Measurements from ENCODE around the gene TEDC2.
A peak's percentile ranks its signal among the peaks of the same experiment; 100 is the strongest.

TEDC2 gene

GRCh38 chr16:2466667-2467527 lies 7.0 kb downstream of the TEDC2 start:
- no peaks in the 10 kb centered on the region for H3K9me3 ChIP-seq (ENCODE audit: control extremely low read depth in 1 of 5, control insufficient read depth in 4 of 5, insufficient read depth in 2 of 5, low read depth in 1 of 5, low read length in 4 of 5)
- peaks cover 0 to 36% (median 17%) of the 10 kb centered on the region in 5 experiments for H3K27me3 ChIP-seq (replicated peaks in 2 of 5; ENCODE audit: control insufficient read depth in 4 of 5, insufficient read depth in 5 of 5, low read length in 4 of 5)
- peaks cover 0 to 10% (median 2%) of the 10 kb centered on the region in 4 experiments for H3K36me3 ChIP-seq (ENCODE audit: control insufficient read depth in 4 of 4, insufficient read depth in 4 of 4, low read length in 3 of 4)
- 80% methylated on average over 26 of the region's 29 CpGs for WGBS (ENCODE audit: insufficient coverage)
- peaks cover 0 to 42% (median 32%) of the 10 kb centered on the region in 4 experiments for H3K4me1 ChIP-seq (ENCODE audit: control extremely low read depth in 1 of 4, control insufficient read depth in 4 of 4, insufficient read depth in 4 of 4, low read length in 3 of 4)
- no peak overlapping the region for H3K27ac ChIP-seq (ENCODE audit: insufficient read depth in 1 of 2, low read depth in 1 of 2, low read length in 2 of 2, poor library complexity in 1 of 2, severe bottlenecking in 2 of 2)
- DNase-seq: peak in 1 of 3 donors; percentile 17
- POLR2A ChIA-PET: no interaction called here
- CTCF ChIA-PET: interaction anchor here (1.0 kb wide), 1 partner anchor 21 kb away, joined by 3 read pairs; no protein-coding TSS in a partner anchor
- peak overlapping the region in 2 of 7 experiments; percentile 59 to 74 for H3K4me3 ChIP-seq (ENCODE audit: control insufficient read depth in 1 of 7, extremely low read depth in 1 of 7, insufficient read depth in 4 of 7, low read depth in 2 of 7, low read length in 6 of 7)

GRCh38 chr16:2467528-2468232 lies 7.8 kb downstream of the TEDC2 start:
- Histone ChIP-seq H3K27ac (ENCODE audit: insufficient read depth in 1 of 2, low read depth in 1 of 2, low read length in 2 of 2, poor library complexity in 1 of 2, severe bottlenecking in 2 of 2) (no peak overlapping the region), H3K27me3 (replicated peaks in 2 of 5; ENCODE audit: control insufficient read depth in 4 of 5, insufficient read depth in 5 of 5, low read length in 4 of 5) (peaks cover 0 to 43% (median 17%) of the 10 kb centered on the region in 5 experiments), H3K36me3 (ENCODE audit: control insufficient read depth in 4 of 4, insufficient read depth in 4 of 4, low read length in 3 of 4) (peaks cover 0 to 5% (median 0%) of the 10 kb centered on the region in 4 experiments), H3K9me3 (ENCODE audit: control extremely low read depth in 1 of 5, control insufficient read depth in 4 of 5, insufficient read depth in 2 of 5, low read depth in 1 of 5, low read length in 4 of 5) (no peaks in the 10 kb centered on the region), H3K4me1 (ENCODE audit: control extremely low read depth in 1 of 4, control insufficient read depth in 4 of 4, insufficient read depth in 4 of 4, low read length in 3 of 4) (peaks cover 0 to 45% (median 35%) of the 10 kb centered on the region in 4 experiments), H3K4me3 (ENCODE audit: control insufficient read depth in 1 of 7, extremely low read depth in 1 of 7, insufficient read depth in 4 of 7, low read depth in 2 of 7, low read length in 6 of 7) (peak overlapping the region; percentile 17 to 74 (median 59))
- CTCF ChIA-PET: interaction anchor here (1.0 to 2.8 kb wide), 4 partner anchors 16 to 31 kb away, joined by 3 to 7 read pairs (median 5); no protein-coding TSS in a partner anchor
- WGBS (ENCODE audit: insufficient coverage): 1% methylated on average over 70 of the region's 80 CpGs
- POLR2A ChIA-PET: no interaction called here
- peak in 2 of 3 donors; percentile 40 to 46 for DNase-seq

- Histone ChIP-seq H3K36me3 (ENCODE audit: control insufficient read depth in 4 of 4, insufficient read depth in 4 of 4, low read length in 3 of 4) (peaks cover 0 to 3% (median 0%) of the 10 kb centered on the region in 4 experiments), H3K4me1 (ENCODE audit: control extremely low read depth in 1 of 4, control insufficient read depth in 4 of 4, insufficient read depth in 4 of 4, low read length in 3 of 4) (peaks cover 0 to 50% (median 40%) of the 10 kb centered on the region in 4 experiments), H3K4me3 (ENCODE audit: control insufficient read depth in 1 of 7, extremely low read depth in 1 of 7, insufficient read depth in 4 of 7, low read depth in 2 of 7, low read length in 6 of 7) (peak overlapping the region; percentile 17 to 74 (median 59)), H3K27ac (ENCODE audit: insufficient read depth in 1 of 2, low read depth in 1 of 2, low read length in 2 of 2, poor library complexity in 1 of 2, severe bottlenecking in 2 of 2) (no peak overlapping the region), H3K27me3 (replicated peaks in 2 of 5; ENCODE audit: control insufficient read depth in 4 of 5, insufficient read depth in 5 of 5, low read length in 4 of 5) (peaks cover 0 to 49% (median 19%) of the 10 kb centered on the region in 5 experiments), H3K9me3 (ENCODE audit: control extremely low read depth in 1 of 5, control insufficient read depth in 4 of 5, insufficient read depth in 2 of 5, low read depth in 1 of 5, low read length in 4 of 5) (no peaks in the 10 kb centered on the region)
- ChIA-PET POLR2A (no interaction called here), CTCF (interaction anchor here (1.0 to 2.8 kb wide), 6 partner anchors 15 to 224 kb away, joined by 3 to 7 read pairs (median 5); no protein-coding TSS in a partner anchor)
- DNase-seq: peak in 2 of 3 donors; percentile 44 to 51
- under 1% methylated on average over 22 of the region's 38 CpGs for WGBS (ENCODE audit: insufficient coverage)
These were observed 8.4 kb downstream of the TEDC2 start for GRCh38 chr16:2468233-2468724.

GRCh38 chr16:2468725-2469398 lies 9.0 kb downstream of the TEDC2 start:
- Histone ChIP-seq H3K4me3 (ENCODE audit: control insufficient read depth in 1 of 7, extremely low read depth in 1 of 7, insufficient read depth in 4 of 7, low read depth in 2 of 7, low read length in 6 of 7) (peak overlapping the region in 3 of 7 experiments; percentile 59 to 74 (median 64)), H3K27ac (ENCODE audit: insufficient read depth in 1 of 2, low read depth in 1 of 2, low read length in 2 of 2, poor library complexity in 1 of 2, severe bottlenecking in 2 of 2) (no peak overlapping the region), H3K4me1 (ENCODE audit: control extremely low read depth in 1 of 4, control insufficient read depth in 4 of 4, insufficient read depth in 4 of 4, low read length in 3 of 4) (peaks cover 0 to 55% (median 45%) of the 10 kb centered on the region in 4 experiments), H3K27me3 (replicated peaks in 2 of 5; ENCODE audit: control insufficient read depth in 4 of 5, insufficient read depth in 5 of 5, low read length in 4 of 5) (peaks cover 0 to 51% (median 19%) of the 10 kb centered on the region in 5 experiments), H3K9me3 (ENCODE audit: control extremely low read depth in 1 of 5, control insufficient read depth in 4 of 5, insufficient read depth in 2 of 5, low read depth in 1 of 5, low read length in 4 of 5) (no peaks in the 10 kb centered on the region), H3K36me3 (ENCODE audit: control insufficient read depth in 4 of 4, insufficient read depth in 4 of 4, low read length in 3 of 4) (peaks cover 0 to 3% (median 0%) of the 10 kb centered on the region in 4 experiments)
- ChIA-PET CTCF (interaction anchor here (1.0 to 2.8 kb wide), 6 partner anchors 15 to 224 kb away, joined by 3 to 7 read pairs (median 5); no protein-coding TSS in a partner anchor), POLR2A (no interaction called here)
- DNase-seq: no peak
- WGBS (ENCODE audit: insufficient coverage): 51% methylated on average over 4 of the region's 14 CpGs

- WGBS (ENCODE audit: insufficient coverage): 65% methylated on average over 16 of the region's 16 CpGs
- Histone ChIP-seq H3K4me3 (ENCODE audit: control insufficient read depth in 1 of 7, extremely low read depth in 1 of 7, insufficient read depth in 4 of 7, low read depth in 2 of 7, low read length in 6 of 7) (no peak overlapping the region), H3K36me3 (ENCODE audit: control insufficient read depth in 4 of 4, insufficient read depth in 4 of 4, low read length in 3 of 4) (no peaks in the 10 kb centered on the region), H3K4me1 (ENCODE audit: control extremely low read depth in 1 of 4, control insufficient read depth in 4 of 4, insufficient read depth in 4 of 4, low read length in 3 of 4) (peaks cover 0 to 62% (median 53%) of the 10 kb centered on the region in 4 experiments), H3K27me3 (replicated peaks in 2 of 5; ENCODE audit: control insufficient read depth in 4 of 5, insufficient read depth in 5 of 5, low read length in 4 of 5) (peaks cover 0 to 51% (median 19%) of the 10 kb centered on the region in 5 experiments), H3K9me3 (ENCODE audit: control extremely low read depth in 1 of 5, control insufficient read depth in 4 of 5, insufficient read depth in 2 of 5, low read depth in 1 of 5, low read length in 4 of 5) (no peaks in the 10 kb centered on the region), H3K27ac (ENCODE audit: insufficient read depth in 1 of 2, low read depth in 1 of 2, low read length in 2 of 2, poor library complexity in 1 of 2, severe bottlenecking in 2 of 2) (no peak overlapping the region)
- ChIA-PET CTCF (interaction anchor here (1.0 to 2.8 kb wide), 9 partner anchors 7 to 225 kb away, joined by 3 to 7 read pairs (median 3); no protein-coding TSS in a partner anchor), POLR2A (no interaction called here)
- no peak for DNase-seq
These were observed 9.7 kb downstream of the TEDC2 start for GRCh38 chr16:2469399-2470233.

GRCh38 chr16:2470234-2470601 lies 10.3 kb downstream of the TEDC2 start:
- ChIA-PET CTCF (interaction anchor here (1.1 to 2.8 kb wide), 6 partner anchors 8 to 31 kb away, joined by 3 to 6 read pairs (median 4); no protein-coding TSS in a partner anchor), POLR2A (interaction anchor here (0.7 kb wide), 1 partner anchor 14 kb away, joined by 3 read pairs; no protein-coding TSS in a partner anchor)
- Histone ChIP-seq H3K4me1 (ENCODE audit: control extremely low read depth in 1 of 4, control insufficient read depth in 4 of 4, insufficient read depth in 4 of 4, low read length in 3 of 4) (peaks cover 0 to 63% (median 54%) of the 10 kb centered on the region in 4 experiments), H3K36me3 (ENCODE audit: control insufficient read depth in 4 of 4, insufficient read depth in 4 of 4, low read length in 3 of 4) (no peaks in the 10 kb centered on the region), H3K9me3 (ENCODE audit: control extremely low read depth in 1 of 5, control insufficient read depth in 4 of 5, insufficient read depth in 2 of 5, low read depth in 1 of 5, low read length in 4 of 5) (no peaks in the 10 kb centered on the region), H3K27ac (ENCODE audit: insufficient read depth in 1 of 2, low read depth in 1 of 2, low read length in 2 of 2, poor library complexity in 1 of 2, severe bottlenecking in 2 of 2) (no peak overlapping the region), H3K4me3 (ENCODE audit: control insufficient read depth in 1 of 7, extremely low read depth in 1 of 7, insufficient read depth in 4 of 7, low read depth in 2 of 7, low read length in 6 of 7) (no peak overlapping the region), H3K27me3 (replicated peaks in 2 of 5; ENCODE audit: control insufficient read depth in 4 of 5, insufficient read depth in 5 of 5, low read length in 4 of 5) (peaks cover 0 to 51% (median 19%) of the 10 kb centered on the region in 5 experiments)
- DNase-seq: no peak
- whole genome bisulfite sequencing (ENCODE audit: insufficient coverage): 91% methylated on average over 7 of the region's 7 CpGs
